Effector memory CD8-positive, alpha-beta T cell (primary cell): ENCODE measurements around the gene RASGRF1.

Experiments used
- ATAC-seq: fragments of 150-1000 bp; cut with Tn5 transposase; replicated peaks from 2 replicates; pipeline ENCODE4 v1.10.0; 2021; ENCODE audit warnings: mild to moderate bottlenecking, moderate library complexity
- DNase-seq, 3 experiments: peaks; one replicate each; pipeline ENCODE4 v3.0.0; 2021
- H3K27ac Mint-ChIP-seq, 2 donors: one replicate each; pipeline ENCODE4 v1.8.0; 2022; ENCODE audit warnings: mild to moderate bottlenecking in 2 of 2, mixed read lengths in 2 of 2, moderate library complexity in 2 of 2
- H3K27me3 Mint-ChIP-seq, 2 donors: one replicate each; pipeline ENCODE4 v1.8.0; 2022; ENCODE audit warnings: mixed read lengths in 2 of 2
- H3K36me3 Mint-ChIP-seq: one replicate; pipeline ENCODE4 v1.8.0; 2022; ENCODE audit warnings: mild to moderate bottlenecking, moderate library complexity, mixed read lengths; ENCODE audit not compliant: insufficient read depth
- H3K4me1 Mint-ChIP-seq, 2 donors: one replicate each; pipeline ENCODE4 v1.8.0; 2022; ENCODE audit warnings: low read depth in 2 of 2, mixed read lengths in 2 of 2
- H3K4me3 Mint-ChIP-seq, 2 donors: one replicate each; pipeline ENCODE4 v1.8.0; 2022; ENCODE audit warnings: mild to moderate bottlenecking in 2 of 2, mixed read lengths in 2 of 2, moderate library complexity in 2 of 2
- H3K9me3 Mint-ChIP-seq, 2 donors: one replicate each; pipeline ENCODE4 v1.8.0; 2022; ENCODE audit warnings: mixed read lengths in 2 of 2

Gene RASGRF1

GRCh38 chr15:78922527-78922926, 168.1 kb downstream of the RASGRF1 start:
- H3K36me3 Mint-ChIP-seq: peaks cover 53% of the 10 kb centered on the region
- H3K4me3 Mint-ChIP-seq: no peak overlapping the region
- H3K27me3 Mint-ChIP-seq: no peaks in the 10 kb centered on the region
- no peaks in the 10 kb centered on the region for H3K9me3 Mint-ChIP-seq
- no peak for ATAC-seq
- DNase-seq: no peak
- peak overlapping the region in 1 of 2 donors; percentile 41 for H3K27ac Mint-ChIP-seq
- no peaks in the 10 kb centered on the region for H3K4me1 Mint-ChIP-seq

- Mint-ChIP-seq H3K27ac (peak overlapping the region in 1 of 2 donors; percentile 41), H3K4me3 (no peak overlapping the region), H3K4me1 (peaks cover under 1% of the 10 kb centered on the region in 2 donors), H3K36me3 (peaks cover 55% of the 10 kb centered on the region), H3K27me3 (no peaks in the 10 kb centered on the region), H3K9me3 (no peaks in the 10 kb centered on the region)
- DNase-seq (no peak), ATAC-seq (no peak)
Measured at GRCh38 chr15:78921940-78922339, 168.6 kb downstream of the RASGRF1 start.

- peaks cover 59% of the 10 kb centered on the region for H3K36me3 Mint-ChIP-seq
- no peaks in the 10 kb centered on the region for H3K9me3 Mint-ChIP-seq
- H3K4me1 Mint-ChIP-seq: peaks cover 2 to 4% of the 10 kb centered on the region in 2 donors
- no peaks in the 10 kb centered on the region for H3K27me3 Mint-ChIP-seq
- H3K27ac Mint-ChIP-seq: no peak overlapping the region
- DNase-seq (no peak), ATAC-seq (no peak)
- no peak overlapping the region for H3K4me3 Mint-ChIP-seq
Measured at GRCh38 chr15:78921517-78921916, 169.1 kb downstream of the RASGRF1 start.

- no peaks in the 10 kb centered on the region for H3K27me3 Mint-ChIP-seq
- H3K4me3 Mint-ChIP-seq: no peak overlapping the region
- no peak for DNase-seq
- no peak for ATAC-seq
- H3K9me3 Mint-ChIP-seq: no peaks in the 10 kb centered on the region
- H3K36me3 Mint-ChIP-seq: peaks cover 57% of the 10 kb centered on the region
- peaks cover 4% of the 10 kb centered on the region in 2 donors for H3K4me1 Mint-ChIP-seq
- H3K27ac Mint-ChIP-seq: no peak overlapping the region
Measured at GRCh38 chr15:78917888-78918287, 172.7 kb downstream of the RASGRF1 start.

GRCh38 chr15:78916088-78916487, 174.5 kb downstream of the RASGRF1 start:
- peaks cover 8 to 13% of the 10 kb centered on the region in 2 donors for H3K4me1 Mint-ChIP-seq
- no peak for DNase-seq
- H3K9me3 Mint-ChIP-seq: no peaks in the 10 kb centered on the region
- H3K4me3 Mint-ChIP-seq: no peak overlapping the region
- H3K27me3 Mint-ChIP-seq: no peaks in the 10 kb centered on the region
- H3K36me3 Mint-ChIP-seq: peaks cover 57% of the 10 kb centered on the region
- no peak overlapping the region for H3K27ac Mint-ChIP-seq
- ATAC-seq: no peak

- H3K4me1 Mint-ChIP-seq: peaks cover 9 to 13% of the 10 kb centered on the region in 2 donors
- peak; percentile 14 for ATAC-seq
- H3K27ac Mint-ChIP-seq: no peak overlapping the region
Measured at GRCh38 chr15:78915341-78916087, 175.1 kb downstream of the RASGRF1 start.

GRCh38 chr15:78914027-78914764, 176.4 kb downstream of the RASGRF1 start:
- Mint-ChIP-seq H3K9me3 (no peaks in the 10 kb centered on the region), H3K4me1 (peaks cover 18 to 20% of the 10 kb centered on the region in 2 donors), H3K4me3 (no peak overlapping the region), H3K27me3 (no peaks in the 10 kb centered on the region), H3K27ac (peak overlapping the region; percentile 65 to 81), H3K36me3 (peaks cover 58% of the 10 kb centered on the region)
- ATAC-seq (no peak), DNase-seq (no peak)

More at GRCh38 chr15:78915341-78916087, 175.1 kb downstream of the RASGRF1 start:
- Mint-ChIP-seq H3K36me3 (peaks cover 59% of the 10 kb centered on the region), H3K4me3 (no peak overlapping the region), H3K27me3 (no peaks in the 10 kb centered on the region), H3K9me3 (no peaks in the 10 kb centered on the region)
- no peak for DNase-seq

GRCh38 chr15:78913012-78913411, 177.6 kb downstream of the RASGRF1 start:
- Mint-ChIP-seq H3K27ac (peak overlapping the region; percentile 49 to 55), H3K4me3 (no peak overlapping the region), H3K27me3 (no peaks in the 10 kb centered on the region), H3K4me1 (peaks cover 20 to 22% of the 10 kb centered on the region in 2 donors), H3K36me3 (peaks cover 61% of the 10 kb centered on the region), H3K9me3 (no peaks in the 10 kb centered on the region)
- no peak for DNase-seq
- no peak for ATAC-seq

- peak overlapping the region; percentile 49 to 55 for H3K27ac Mint-ChIP-seq
- ATAC-seq (no peak), DNase-seq (no peak)
- H3K36me3 Mint-ChIP-seq: peaks cover 63% of the 10 kb centered on the region
- peaks cover 23 to 24% of the 10 kb centered on the region in 2 donors for H3K4me1 Mint-ChIP-seq
- no peak overlapping the region for H3K4me3 Mint-ChIP-seq
- H3K27me3 Mint-ChIP-seq: no peaks in the 10 kb centered on the region
- no peaks in the 10 kb centered on the region for H3K9me3 Mint-ChIP-seq
Measured at GRCh38 chr15:78912316-78912715, 178.3 kb downstream of the RASGRF1 start.

GRCh38 chr15:78910271-78910670, 180.3 kb downstream of the RASGRF1 start:
- peaks cover 72% of the 10 kb centered on the region for H3K36me3 Mint-ChIP-seq
- no peak for ATAC-seq
- no peaks in the 10 kb centered on the region for H3K27me3 Mint-ChIP-seq
- H3K9me3 Mint-ChIP-seq: no peaks in the 10 kb centered on the region
- H3K4me3 Mint-ChIP-seq: no peak overlapping the region
- peak overlapping the region; percentile 19 to 57 for H3K27ac Mint-ChIP-seq
- peaks cover 24 to 26% of the 10 kb centered on the region in 2 donors for H3K4me1 Mint-ChIP-seq
- no peak for DNase-seq
